ENCODE measurements around the gene TEAD3.

The TEAD3 gene

GRCh38 chr6:35512740-35513139 lies 15.9 kb upstream of the TEAD3 start, which contains the start of gene TULP1:
TSS of gene TULP1 (minus strand) at chr6:35512896. CDS start at chr6:35512858, 38 bp downstream.
- DNase-seq (ENCODE audit: low spot score) = no peak

DNA sequence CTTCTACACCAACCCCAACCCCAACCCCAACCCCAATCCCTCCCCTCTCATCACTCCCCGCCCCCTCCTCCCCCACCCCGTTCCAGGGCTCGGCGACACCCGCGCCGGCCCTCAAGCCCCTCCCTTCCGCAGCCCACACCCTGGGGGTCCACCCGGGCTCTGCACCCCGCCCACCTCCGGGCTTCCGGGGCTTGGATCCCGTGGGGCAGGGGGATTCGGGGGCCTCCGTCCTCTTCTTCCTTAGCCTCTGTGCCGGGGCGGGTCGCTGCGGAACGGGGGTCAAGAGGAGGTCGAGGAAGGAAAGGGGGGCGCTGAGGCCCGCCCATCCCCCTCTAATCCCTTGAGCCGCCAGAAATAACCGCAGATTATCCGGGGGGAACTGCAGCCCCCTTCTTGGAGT lies 15.1 kb upstream of the TEAD3 start:
- no peak for DNase-seq (ENCODE audit: low spot score)

DNA sequence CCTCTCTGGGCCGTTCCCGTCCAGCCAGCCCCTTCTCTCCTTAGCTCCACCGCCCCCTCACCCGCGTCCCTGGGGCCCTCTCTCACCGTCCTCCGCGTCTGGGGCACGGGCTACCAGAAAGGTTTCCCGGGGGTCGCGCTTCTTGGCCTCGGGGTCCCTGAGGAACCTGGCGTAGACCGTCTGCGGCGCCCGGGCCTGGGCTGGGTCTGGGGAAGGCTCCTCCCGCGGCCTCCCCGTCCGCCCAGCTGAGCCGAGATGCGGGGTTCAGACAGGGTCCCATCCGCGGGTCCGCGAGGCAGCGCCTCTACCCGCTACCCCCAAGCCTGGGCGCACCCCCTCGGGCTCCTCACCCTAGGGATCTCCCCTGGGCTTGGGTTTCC lies 14.7 kb upstream of the TEAD3 start:
- DNase-seq (ENCODE audit: low spot score) = no peak

DNA sequence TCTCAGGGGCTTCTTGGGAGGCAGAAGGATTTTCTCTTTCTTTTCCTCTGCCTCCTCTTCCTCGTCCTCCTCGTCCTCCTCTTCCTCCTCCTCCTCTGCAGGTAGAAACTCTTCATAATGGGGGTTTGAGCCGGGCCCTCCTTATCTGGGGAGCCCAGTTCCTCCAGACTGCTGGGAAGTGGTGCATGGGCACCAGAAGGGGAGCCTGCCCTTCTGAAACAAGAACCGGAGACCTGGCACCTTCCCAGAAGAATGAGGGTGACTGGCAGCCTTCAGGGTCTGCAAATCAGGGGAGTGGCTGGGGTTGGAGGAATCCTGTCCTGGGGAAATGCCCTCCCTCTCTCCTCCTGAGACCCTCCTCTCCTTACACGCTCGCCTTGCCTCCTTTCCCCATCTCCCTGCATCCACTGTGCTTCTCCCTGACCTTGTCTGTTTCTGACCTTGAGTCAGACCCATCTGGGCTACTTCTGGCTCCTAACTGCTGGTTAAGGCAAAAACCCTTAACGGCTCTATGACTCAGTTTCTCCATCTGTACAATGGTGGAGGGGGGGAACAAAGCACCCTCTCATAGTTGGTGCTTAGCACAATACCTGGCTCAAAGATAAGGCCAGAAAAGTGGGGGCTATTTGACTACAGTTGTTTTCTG lies 14.2 kb upstream of the TEAD3 start:
- no peak for DNase-seq (ENCODE audit: low spot score)

GRCh38 chr6:35508542-35508941 lies 11.7 kb upstream of the TEAD3 start:
- DNase-seq (ENCODE audit: low spot score) = no peak

- no peak for DNase-seq (ENCODE audit: low spot score)
These were observed 11.1 kb upstream of the TEAD3 start for GRCh38 chr6:35508027-35508426.

- DNase-seq (ENCODE audit: low spot score) = no peak
These were observed 10.3 kb upstream of the TEAD3 start for GRCh38 chr6:35507221-35507620.

DNA sequence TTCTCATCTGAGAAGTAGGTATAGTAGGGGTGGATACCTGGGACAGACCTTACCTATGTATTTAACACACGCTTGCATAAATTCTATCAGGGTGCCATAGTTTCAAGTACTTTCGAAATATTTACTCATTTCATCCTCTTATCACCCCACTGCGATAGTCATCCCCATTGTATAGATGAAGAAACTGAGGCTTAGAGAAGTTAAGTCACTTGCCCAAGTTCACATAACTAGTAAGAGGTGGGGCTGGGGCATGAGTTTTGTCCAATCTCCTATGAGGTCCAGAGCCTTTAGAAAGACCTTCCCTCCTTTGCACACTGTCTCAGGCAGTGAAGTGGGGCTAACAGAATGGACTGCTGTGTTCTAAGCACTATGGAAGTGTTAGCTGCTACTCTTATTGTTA lies 9.7 kb upstream of the TEAD3 start:
- no peak for DNase-seq (ENCODE audit: low spot score)

DNA sequence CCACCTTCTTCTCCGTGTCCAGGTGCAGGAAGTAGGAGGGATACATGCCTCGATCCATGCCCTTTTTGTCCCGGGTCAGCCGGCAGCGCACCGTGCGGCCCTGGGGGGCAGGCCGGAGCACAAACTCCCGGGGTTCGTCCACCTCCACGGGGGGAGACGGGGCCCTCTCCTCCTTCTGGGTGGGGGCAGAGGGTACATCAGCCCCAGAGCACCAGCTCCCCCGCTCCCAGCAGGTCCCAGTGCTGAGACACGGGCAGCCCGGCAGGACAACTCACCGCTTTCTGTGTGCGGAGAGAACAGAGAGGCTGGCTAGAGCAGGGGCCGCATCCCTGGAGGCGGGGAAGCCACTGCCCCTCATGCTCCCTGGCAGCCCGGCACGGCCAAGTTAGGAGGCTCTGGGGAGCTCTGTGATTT lies 9.1 kb upstream of the TEAD3 start:
- no peak for DNase-seq (ENCODE audit: low spot score)

DNA sequence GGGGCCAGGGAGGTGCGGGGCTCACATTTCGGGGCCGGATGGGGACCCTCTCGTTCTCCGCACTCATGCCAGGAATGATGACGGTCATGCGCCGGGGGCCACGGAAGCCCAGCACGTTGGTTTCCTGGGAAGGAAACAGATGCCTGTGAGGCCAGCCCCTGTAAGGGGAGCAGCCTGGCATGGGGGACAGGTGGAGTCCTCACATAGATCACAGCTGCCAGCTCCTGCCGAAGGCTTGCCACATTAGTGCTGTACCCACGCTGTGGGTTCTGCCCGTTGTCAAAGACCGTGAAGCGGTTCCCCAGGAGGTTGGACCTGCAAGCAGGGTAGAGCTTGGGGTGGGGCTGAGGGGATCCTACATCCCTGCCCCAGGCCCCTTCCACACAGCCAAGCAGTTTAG lies 6.7 kb upstream of the TEAD3 start:
- DNase-seq (ENCODE audit: low spot score) = no peak

- no peak for DNase-seq (ENCODE audit: low spot score)
These were observed 4.9 kb upstream of the TEAD3 start for GRCh38 chr6:35501784-35502183.

DNA sequence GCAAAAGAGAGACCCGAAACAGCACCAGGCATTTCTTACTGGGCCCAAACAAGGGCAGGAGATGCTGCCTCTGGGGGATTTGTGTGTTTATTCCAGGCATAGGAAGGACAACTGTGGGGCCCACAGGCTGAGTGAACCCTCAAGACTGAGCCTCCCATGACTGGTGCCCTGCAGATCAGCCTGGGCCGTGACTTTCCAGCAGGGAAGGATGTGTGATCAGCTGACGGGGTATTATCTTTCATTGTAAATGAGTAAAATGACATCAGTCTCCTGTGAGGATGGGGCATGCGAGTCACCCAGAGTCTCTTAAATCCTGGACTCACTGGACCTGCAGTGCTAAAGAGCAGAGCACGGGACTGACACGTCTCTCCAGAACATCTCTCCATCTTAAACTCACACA lies 3.9 kb upstream of the TEAD3 start:
- DNase-seq (ENCODE audit: low spot score) = no peak

DNA sequence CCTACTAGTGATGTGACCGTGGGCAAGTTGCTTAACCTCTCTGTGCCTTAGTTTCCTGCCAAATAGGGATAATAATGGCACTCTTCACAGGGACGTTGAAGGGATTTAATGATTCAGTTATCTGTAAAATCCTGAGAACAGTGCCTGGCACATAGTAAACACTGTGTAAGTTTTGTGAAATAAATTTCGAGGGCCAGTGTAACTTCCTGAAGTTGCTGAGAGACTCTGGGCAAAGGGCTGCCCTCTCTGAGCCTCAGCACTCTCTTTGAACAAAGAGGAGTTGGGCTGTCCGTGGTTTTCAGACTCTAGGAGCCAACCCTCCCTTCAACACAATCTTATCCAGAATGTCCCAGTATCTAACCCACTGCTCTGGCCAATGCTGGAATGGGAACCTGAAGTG lies 2.5 kb upstream of the TEAD3 start:
- no peak for DNase-seq (ENCODE audit: low spot score)

GRCh38 chr6:35498422-35499067 lies 1.7 kb upstream of the TEAD3 start:
- DNase-seq (ENCODE audit: low spot score) = no peak

- DNase-seq (ENCODE audit: low spot score) = peak; percentile 36
These were observed 917 bp upstream of the TEAD3 start for GRCh38 chr6:35497571-35498421.

DNA sequence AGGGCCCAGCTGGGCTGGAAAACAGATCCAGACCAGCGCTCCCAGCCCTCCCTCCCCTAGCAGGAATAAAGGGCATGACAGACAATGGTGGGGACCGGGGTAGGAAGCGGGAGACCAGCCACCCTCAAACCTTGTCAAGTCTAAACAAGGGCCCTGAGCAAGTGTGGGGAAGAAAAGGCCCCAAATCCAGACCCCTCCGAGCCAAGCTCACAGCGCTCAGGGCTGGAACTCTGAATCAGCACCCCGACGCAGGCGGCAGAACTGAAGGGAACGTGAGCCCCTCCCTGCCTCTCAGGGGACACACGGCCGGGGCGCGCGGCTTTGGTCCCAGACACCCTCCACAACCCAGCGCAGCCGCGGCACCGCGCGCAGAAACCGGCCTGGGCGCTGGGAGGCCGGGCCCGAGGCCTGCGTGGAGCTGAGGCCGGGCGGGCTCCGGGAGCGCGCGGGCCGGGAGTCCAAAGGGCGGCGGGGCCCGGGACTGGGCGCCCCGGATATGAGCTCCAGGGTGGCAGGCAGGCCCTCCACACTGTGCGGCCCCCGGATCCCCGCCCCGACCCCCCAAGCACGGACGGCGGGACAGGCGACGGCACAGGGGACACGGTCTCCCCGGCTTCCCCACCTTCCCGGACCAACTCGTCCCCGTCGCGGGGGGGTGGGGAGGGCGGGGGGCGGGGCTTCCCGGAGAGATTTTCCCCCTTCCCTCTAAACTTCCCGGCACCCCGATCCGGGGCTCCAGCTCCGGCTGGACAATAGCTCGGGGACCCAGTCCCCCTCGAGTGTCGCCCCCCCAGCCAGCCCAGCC lies 641 bp downstream of the TEAD3 start:
- DNase-seq (ENCODE audit: low spot score) = no peak

- DNase-seq (ENCODE audit: low spot score) = no peak
These were observed 1.4 kb downstream of the TEAD3 start for GRCh38 chr6:35495258-35496035.

DNA sequence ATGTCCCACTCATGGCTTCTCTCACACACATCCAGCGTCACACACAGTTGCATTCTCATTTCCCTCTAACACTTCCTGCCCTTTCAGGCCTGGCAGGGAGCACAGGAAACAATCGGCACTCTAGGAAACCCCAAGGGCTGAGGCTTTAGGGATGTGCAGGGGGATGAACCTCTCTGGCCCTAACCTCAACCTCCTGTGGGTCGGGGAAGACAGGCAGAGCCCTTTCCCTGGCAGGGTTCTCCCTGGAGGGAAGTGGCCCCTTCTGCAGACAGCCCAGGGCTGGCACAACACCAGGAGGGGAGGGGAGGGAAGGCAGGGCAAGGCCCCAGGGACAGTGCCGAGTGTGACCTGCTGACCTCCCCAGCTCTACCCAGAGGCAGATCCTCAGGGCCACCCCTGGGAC lies 2.7 kb downstream of the TEAD3 start:
- peak; percentile 63 for DNase-seq (ENCODE audit: low spot score)

- DNase-seq (ENCODE audit: low spot score) = no peak
These were observed 3.4 kb downstream of the TEAD3 start for GRCh38 chr6:35493307-35493983.

DNA sequence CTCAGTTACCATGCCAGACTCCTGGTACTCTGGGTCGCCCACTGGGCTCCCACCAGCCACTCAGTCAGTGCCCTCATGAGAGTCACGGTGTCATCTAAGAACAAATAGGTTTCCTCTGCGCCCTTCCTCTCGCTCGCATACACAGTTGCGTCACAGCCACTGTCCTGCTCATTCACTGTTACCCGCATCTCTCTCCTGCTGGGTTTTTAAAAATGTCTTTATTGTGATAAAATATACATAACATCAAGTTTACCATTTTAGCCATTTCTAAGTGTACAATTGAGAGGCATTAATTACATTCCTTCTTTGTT lies 4.0 kb downstream of the TEAD3 start:
- DNase-seq (ENCODE audit: low spot score) = no peak
